Measurements from ENCODE around the gene NDUFB5.

Gene NDUFB5

DNA sequence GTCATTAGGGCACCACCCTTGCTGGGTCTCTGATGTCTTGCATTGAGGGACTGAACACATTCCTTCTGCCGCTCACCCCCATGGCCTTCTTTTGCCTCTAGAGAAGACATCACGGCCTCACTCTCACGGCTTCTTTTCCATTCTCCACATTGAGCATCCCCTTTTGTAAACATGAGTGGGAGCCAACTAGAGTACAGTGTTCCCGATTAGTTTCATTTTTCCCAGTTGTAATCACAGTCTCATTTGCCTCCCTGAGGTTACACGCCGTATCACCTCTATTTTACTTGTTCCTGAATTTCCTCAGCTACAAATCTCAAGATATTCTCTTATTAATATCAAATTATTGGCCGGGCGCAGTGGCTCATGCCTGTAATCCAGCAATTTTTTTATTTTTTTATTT lies 65.7 kb downstream of the NDUFB5 start:
- H3K79me2 ChIP-seq (ENCODE audit: low read length), result peaks cover 95% of the 10 kb centered on the region

GRCh38 chr3:179671309-179671708 lies 66.7 kb downstream of the NDUFB5 start:
- no peaks in the 10 kb centered on the region for H3K4me1 ChIP-seq (ENCODE audit: low read length)
- peaks cover 53% of the 10 kb centered on the region for H4K20me1 ChIP-seq (ENCODE audit: insufficient read depth, low read length)
- no peak overlapping the region for H3K4me3 ChIP-seq (ENCODE audit: low read length)
- H3K9ac ChIP-seq (ENCODE audit: low read length), result no peak overlapping the region
- peaks cover 5% of the 10 kb centered on the region for H3K36me3 ChIP-seq (replicated peaks; ENCODE audit: low read depth, low read length)
- peaks cover 94% of the 10 kb centered on the region for H3K79me2 ChIP-seq (ENCODE audit: low read length)
- TF ChIP-seq, protein P1, sequence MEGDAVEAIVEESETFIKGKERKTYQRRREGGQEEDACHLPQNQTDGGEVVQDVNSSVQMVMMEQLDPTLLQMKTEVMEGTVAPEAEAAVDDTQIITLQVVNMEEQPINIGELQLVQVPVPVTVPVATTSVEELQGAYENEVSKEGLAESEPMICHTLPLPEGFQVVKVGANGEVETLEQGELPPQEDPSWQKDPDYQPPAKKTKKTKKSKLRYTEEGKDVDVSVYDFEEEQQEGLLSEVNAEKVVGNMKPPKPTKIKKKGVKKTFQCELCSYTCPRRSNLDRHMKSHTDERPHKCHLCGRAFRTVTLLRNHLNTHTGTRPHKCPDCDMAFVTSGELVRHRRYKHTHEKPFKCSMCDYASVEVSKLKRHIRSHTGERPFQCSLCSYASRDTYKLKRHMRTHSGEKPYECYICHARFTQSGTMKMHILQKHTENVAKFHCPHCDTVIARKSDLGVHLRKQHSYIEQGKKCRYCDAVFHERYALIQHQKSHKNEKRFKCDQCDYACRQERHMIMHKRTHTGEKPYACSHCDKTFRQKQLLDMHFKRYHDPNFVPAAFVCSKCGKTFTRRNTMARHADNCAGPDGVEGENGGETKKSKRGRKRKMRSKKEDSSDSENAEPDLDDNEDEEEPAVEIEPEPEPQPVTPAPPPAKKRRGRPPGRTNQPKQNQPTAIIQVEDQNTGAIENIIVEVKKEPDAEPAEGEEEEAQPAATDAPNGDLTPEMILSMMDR (IDR thresholded peaks at IDR 0.05; ENCODE audit: low read depth, low read length), result no peak
- TF ChIP-seq EZH2phosphoT487 (IDR thresholded peaks at IDR 0.05; ENCODE audit: low read depth), result no peak
- no peak overlapping the region for H3K4me2 ChIP-seq (ENCODE audit: low read length)
- H3K27ac ChIP-seq (ENCODE audit: low read length), result no peak overlapping the region
- no peaks in the 10 kb centered on the region for H3K27me3 ChIP-seq (ENCODE audit: low read depth, low read length)
- no peaks in the 10 kb centered on the region for H3K9me3 ChIP-seq (ENCODE audit: insufficient read depth, low read length)
- no peak overlapping the region for H2AFZ ChIP-seq (ENCODE audit: low read depth, low read length)

More for the DNA sequence above, 65.7 kb downstream of the NDUFB5 start:
- Histone ChIP-seq H3K9ac (ENCODE audit: low read length) (no peak overlapping the region), H2AFZ (ENCODE audit: low read depth, low read length) (no peak overlapping the region), H3K4me2 (ENCODE audit: low read length) (no peak overlapping the region), H3K27ac (ENCODE audit: low read length) (no peak overlapping the region), H4K20me1 (ENCODE audit: insufficient read depth, low read length) (peaks cover 59% of the 10 kb centered on the region), H3K27me3 (ENCODE audit: low read depth, low read length) (no peaks in the 10 kb centered on the region), H3K9me3 (ENCODE audit: insufficient read depth, low read length) (no peaks in the 10 kb centered on the region), H3K4me3 (ENCODE audit: low read length) (no peak overlapping the region), H3K4me1 (ENCODE audit: low read length) (no peaks in the 10 kb centered on the region), H3K36me3 (replicated peaks; ENCODE audit: low read depth, low read length) (peaks cover 5% of the 10 kb centered on the region)
- no peak for TF ChIP-seq EZH2phosphoT487 (IDR thresholded peaks at IDR 0.05; ENCODE audit: low read depth)
- TF ChIP-seq, protein P1 (IDR thresholded peaks at IDR 0.05; ENCODE audit: low read depth, low read length), result no peak

DNA sequence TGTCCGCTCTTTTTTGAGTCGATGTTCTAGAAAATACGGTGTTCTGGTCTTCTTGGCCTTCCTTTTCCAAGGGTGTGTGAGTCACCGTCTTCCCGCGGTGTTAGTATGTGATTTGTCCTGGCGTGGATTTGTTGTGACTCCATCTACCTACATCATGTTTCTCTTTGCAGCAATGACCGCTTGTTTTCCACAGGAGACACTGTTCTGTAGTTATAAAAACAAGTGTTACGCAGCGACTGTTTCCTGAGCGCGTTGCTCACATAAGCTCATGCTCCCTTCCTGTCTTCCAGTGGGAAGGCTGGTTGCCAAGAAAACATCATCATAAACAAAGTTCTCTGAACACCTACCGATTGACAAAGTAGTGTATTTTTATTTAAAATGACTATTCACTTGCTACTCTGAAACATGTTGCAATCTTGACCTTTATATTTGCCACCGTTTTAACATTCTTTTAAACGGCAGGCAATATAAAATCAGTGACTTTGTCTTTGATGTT lies 67.2 kb downstream of the NDUFB5 start:
- TF ChIP-seq, protein P1 (IDR thresholded peaks at IDR 0.05; ENCODE audit: low read depth, low read length), result no peak
- no peak for TF ChIP-seq EZH2phosphoT487 (IDR thresholded peaks at IDR 0.05; ENCODE audit: low read depth)
- Histone ChIP-seq H3K9ac (ENCODE audit: low read length) (no peak overlapping the region), H3K9me3 (ENCODE audit: insufficient read depth, low read length) (no peaks in the 10 kb centered on the region), H2AFZ (ENCODE audit: low read depth, low read length) (no peak overlapping the region), H3K27me3 (ENCODE audit: low read depth, low read length) (no peaks in the 10 kb centered on the region), H3K27ac (ENCODE audit: low read length) (no peak overlapping the region), H3K4me2 (ENCODE audit: low read length) (no peak overlapping the region), H3K4me3 (ENCODE audit: low read length) (no peak overlapping the region), H3K79me2 (ENCODE audit: low read length) (peaks cover 94% of the 10 kb centered on the region), H3K36me3 (replicated peaks; ENCODE audit: low read depth, low read length) (peaks cover 5% of the 10 kb centered on the region), H4K20me1 (ENCODE audit: insufficient read depth, low read length) (peaks cover 53% of the 10 kb centered on the region), H3K4me1 (ENCODE audit: low read length) (no peaks in the 10 kb centered on the region)

GRCh38 chr3:179672918-179673317 lies 68.3 kb downstream of the NDUFB5 start:
- TF ChIP-seq, protein P1 (IDR thresholded peaks at IDR 0.05; ENCODE audit: low read depth, low read length), result no peak
- no peak for TF ChIP-seq EZH2phosphoT487 (IDR thresholded peaks at IDR 0.05; ENCODE audit: low read depth)
- H3K27ac ChIP-seq (ENCODE audit: low read length), result no peak overlapping the region

More at GRCh38 chr3:179672918-179673317, 68.3 kb downstream of the NDUFB5 start:
- Histone ChIP-seq H3K27me3 (ENCODE audit: low read depth, low read length) (no peaks in the 10 kb centered on the region), H3K4me2 (ENCODE audit: low read length) (no peak overlapping the region), H3K9me3 (ENCODE audit: insufficient read depth, low read length) (no peaks in the 10 kb centered on the region), H3K79me2 (ENCODE audit: low read length) (peaks cover 92% of the 10 kb centered on the region), H3K4me1 (ENCODE audit: low read length) (no peaks in the 10 kb centered on the region), H3K9ac (ENCODE audit: low read length) (no peak overlapping the region), H4K20me1 (ENCODE audit: insufficient read depth, low read length) (peaks cover 48% of the 10 kb centered on the region), H3K36me3 (replicated peaks; ENCODE audit: low read depth, low read length) (peaks cover 5% of the 10 kb centered on the region), H3K4me3 (ENCODE audit: low read length) (no peak overlapping the region), H2AFZ (ENCODE audit: low read depth, low read length) (no peak overlapping the region)
